Kasumi-1 (cell line): Measurements from ENCODE around the gene ACOT7.
A peak's percentile ranks its signal among the peaks of the same experiment; 100 is the strongest.

Experiments used
- DNase-seq, 2 experiments: peaks; one replicate each; lab custom pipeline; 2025; lab: John Stamatoyannopoulos, UW

ACOT7 gene

GRCh38 chr1:6424000-6424565 is 30.5 kb upstream of the ACOT7 start:
- DNase-seq, result no peak

- DNase-seq, result peak; percentile 28 to 57
These were observed 29.9 kb upstream of the ACOT7 start for GRCh38 chr1:6423321-6423999.

GRCh38 chr1:6421266-6421665 is 27.7 kb upstream of the ACOT7 start:
- DNase-seq, result no peak

GRCh38 chr1:6420454-6421042 is 27.0 kb upstream of the ACOT7 start:
- no peak for DNase-seq

- DNase-seq, result no peak
These were observed 26.4 kb upstream of the ACOT7 start, which contains the start of gene HES2 for GRCh38 chr1:6419804-6420453. Gene HES2 (minus strand): TSS chr1:6419919. CDS start chr1:6419820, 99 bp downstream.

GRCh38 chr1:6419397-6419803 is 25.8 kb upstream of the ACOT7 start:
- no peak for DNase-seq

GRCh38 chr1:6418668-6419396 is 25.3 kb upstream of the ACOT7 start:
- DNase-seq, result no peak

GRCh38 chr1:6417961-6418667 is 24.5 kb upstream of the ACOT7 start:
- DNase-seq, result no peak

- DNase-seq, result no peak
These were observed 23.3 kb upstream of the ACOT7 start for GRCh38 chr1:6416906-6417305.

GRCh38 chr1:6416295-6416656 is 22.7 kb upstream of the ACOT7 start:
- DNase-seq, result no peak

GRCh38 chr1:6414881-6415626 is 21.5 kb upstream of the ACOT7 start:
- DNase-seq, result no peak

GRCh38 chr1:6414443-6414844 is 20.9 kb upstream of the ACOT7 start:
- peak; percentile 39 to 53 for DNase-seq

GRCh38 chr1:6412896-6413295 is 19.3 kb upstream of the ACOT7 start:
- no peak for DNase-seq

GRCh38 chr1:6410248-6410893 is 16.8 kb upstream of the ACOT7 start:
- no peak for DNase-seq

- DNase-seq, result no peak
These were observed 16.2 kb upstream of the ACOT7 start for GRCh38 chr1:6409733-6410132.

GRCh38 chr1:6409053-6409452 is 15.5 kb upstream of the ACOT7 start:
- DNase-seq, result no peak

- no peak for DNase-seq
These were observed 14.5 kb upstream of the ACOT7 start for GRCh38 chr1:6408023-6408422.

- no peak for DNase-seq
These were observed 8.1 kb upstream of the ACOT7 start for GRCh38 chr1:6401673-6402072.

GRCh38 chr1:6399294-6399693 is 5.7 kb upstream of the ACOT7 start:
- no peak for DNase-seq

- no peak for DNase-seq
These were observed 4.4 kb upstream of the ACOT7 start for GRCh38 chr1:6397844-6398441.
